GM19372 (cell line): ENCODE results near the gene MRPL41.
A peak's percentile ranks its signal among the peaks of the same experiment; 100 is the strongest.
"Not testable (repeated sequence)": the region's sequence is repeated elsewhere in the genome, so short reads cannot be mapped to it uniquely, and the experiment has no call there.

ENCODE experiments used
- ATAC-seq: cut with Tn5 transposase; IDR thresholded peaks from one replicate; pipeline ENCODE4 v1.9.1; 2021; ENCODE audit warnings: mild to moderate bottlenecking, low read depth, moderate library complexity; ENCODE audit not compliant: unreplicated experiment

Gene MRPL41

GRCh38 chr9:137581361-137582285 is 29.9 kb downstream of the MRPL41 start:
- ATAC-seq, result no peak

- ATAC-seq, result no peak
These were observed 30.7 kb downstream of the MRPL41 start for GRCh38 chr9:137582286-137582860.

GRCh38 chr9:137583347-137583746 is 31.7 kb downstream of the MRPL41 start:
- ATAC-seq, result no peak

- ATAC-seq, result no peak
These were observed 32.3 kb downstream of the MRPL41 start for GRCh38 chr9:137583957-137584356.

- no peak for ATAC-seq
These were observed 35.2 kb downstream of the MRPL41 start for GRCh38 chr9:137586854-137587253.

- ATAC-seq, result no peak
These were observed 36.6 kb downstream of the MRPL41 start for GRCh38 chr9:137588311-137588710.

- no peak for ATAC-seq
These were observed 37.2 kb downstream of the MRPL41 start for GRCh38 chr9:137588891-137589290.

GRCh38 chr9:137589441-137590122 is 37.9 kb downstream of the MRPL41 start:
- ATAC-seq, result peak; percentile 15

- ATAC-seq, result no peak
These were observed 38.4 kb downstream of the MRPL41 start for GRCh38 chr9:137590123-137590468.

GRCh38 chr9:137590469-137591383 is 39.0 kb downstream of the MRPL41 start, which contains the start of gene ZMYND19:
Gene ZMYND19 (minus strand): TSS chr9:137590512. CDS start chr9:137590263, 249 bp downstream.
- peak; percentile 84 for ATAC-seq

- no peak for ATAC-seq
These were observed 41.1 kb downstream of the MRPL41 start for GRCh38 chr9:137592767-137593166.

GRCh38 chr9:137593176-137593575 is 41.5 kb downstream of the MRPL41 start:
- ATAC-seq, result no peak

GRCh38 chr9:137596577-137596976 is 44.9 kb downstream of the MRPL41 start:
- ATAC-seq, result not testable (repeated sequence)

- ATAC-seq, result no peak
These were observed 47.3 kb downstream of the MRPL41 start for GRCh38 chr9:137598943-137599342.
